Measurements from ENCODE around the gene ACTL7A.

- TF ChIP-seq CTCF (IDR thresholded peaks at IDR 0.05) (no peak), POLR2A (IDR thresholded peaks at IDR 0.05) (no peak)
Observed at GRCh38 chr9:108844856-108845255, 17.2 kb upstream of the ACTL7A start.

Data from thyroid gland (tissue), 4 donors.